Activated T-cell treated with anti-CD3 and anti-CD28 coated beads, Interleukin-2, amount 50 U/mL, for 72 hours (primary cell): ENCODE data around the gene DYNLRB2. TPM values are rescaled to one million over a fixed set of nuclear protein-coding genes. Genes with fewer than 3 reads are reported as not detected.

Source experiments
- ATAC-seq, 2 donors: fragments of 150-1000 bp; cut with Tn5 transposase; replicated peaks in 1 of 2; 2 replicates each; pipeline ENCODE4 v1.10.0; 2021; ENCODE audit warnings: moderate library complexity in 2 of 2, mild to moderate bottlenecking in 1 of 2
- DNase-seq, 2 donors: peaks; one replicate each; pipeline ENCODE4 v3.0.0; 2021 to 2022; ENCODE audit warnings: mixed read lengths in 1 of 2
- H3K27ac Mint-ChIP-seq: one replicate; pipeline ENCODE4 v1.8.0; 2022; ENCODE audit warnings: mild to moderate bottlenecking, moderate library complexity, mixed read lengths
- H3K27me3 Mint-ChIP-seq: one replicate; pipeline ENCODE4 v1.8.0; 2022; ENCODE audit warnings: low read depth, mixed read lengths
- H3K36me3 Mint-ChIP-seq, 2 donors: one replicate each; pipeline ENCODE4 v1.8.0; 2022; ENCODE audit warnings: mixed read lengths in 2 of 2, mild to moderate bottlenecking in 1 of 2; ENCODE audit not compliant: insufficient read depth in 2 of 2
- H3K4me1 Mint-ChIP-seq: one replicate; pipeline ENCODE4 v1.8.0; 2022; ENCODE audit warnings: low read depth, mixed read lengths
- H3K4me3 Mint-ChIP-seq, 2 donors: one replicate each; pipeline ENCODE4 v1.8.0; 2022; ENCODE audit warnings: mild to moderate bottlenecking in 2 of 2, mixed read lengths in 2 of 2, moderate library complexity in 2 of 2
- H3K9me3 Mint-ChIP-seq, 2 donors: one replicate each; pipeline ENCODE4 v1.8.0; 2022; ENCODE audit warnings: mixed read lengths in 2 of 2
- total RNA-seq, 2 donors: library from RNA; stranded (reverse); gene quantifications; one replicate each; pipeline ENCODE4 v1.2.3, GENCODE V29; 2022

The DYNLRB2 gene
- total RNA-seq, 2 donors from 2014 or later: 1.5 TPM; not detected in 1

GRCh38 chr16:80526418-80527061 is 14.3 kb upstream of the DYNLRB2 start:
- no peaks in the 10 kb centered on the region for H3K9me3 Mint-ChIP-seq
- no peaks in the 10 kb centered on the region for H3K4me1 Mint-ChIP-seq
- no peaks in the 10 kb centered on the region for H3K36me3 Mint-ChIP-seq
- DNase-seq (peak; percentile 52 to 60), ATAC-seq (peak; percentile 47 to 59)
- H3K27ac Mint-ChIP-seq: no peak overlapping the region
- H3K27me3 Mint-ChIP-seq: no peaks in the 10 kb centered on the region
- no peak overlapping the region for H3K4me3 Mint-ChIP-seq

DNA sequence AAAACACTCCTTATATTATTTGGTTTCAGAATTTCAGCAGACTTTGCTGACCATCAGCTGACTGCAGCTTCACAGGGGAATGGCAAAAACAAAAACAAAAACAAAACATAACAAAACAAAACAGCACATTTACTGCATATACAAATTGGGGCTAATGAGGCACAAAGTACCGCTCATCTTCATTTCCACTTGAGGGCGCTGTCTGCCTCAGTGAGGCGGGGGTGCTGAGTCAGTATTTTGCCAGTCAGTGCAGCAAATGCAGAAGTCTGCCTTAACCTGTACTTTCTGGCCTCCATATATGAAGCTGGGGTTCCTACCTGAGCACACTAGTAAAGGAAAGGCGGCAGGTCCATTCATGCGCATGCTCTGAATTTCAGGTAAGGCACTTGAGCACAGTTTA is 13.5 kb upstream of the DYNLRB2 start:
- DNase-seq (peak; percentile 65 to 72), ATAC-seq (peak; percentile 80 to 89)
- Mint-ChIP-seq H3K9me3 (no peaks in the 10 kb centered on the region), H3K4me1 (no peaks in the 10 kb centered on the region), H3K4me3 (no peak overlapping the region), H3K27ac (no peak overlapping the region), H3K27me3 (no peaks in the 10 kb centered on the region), H3K36me3 (no peaks in the 10 kb centered on the region)

DNA sequence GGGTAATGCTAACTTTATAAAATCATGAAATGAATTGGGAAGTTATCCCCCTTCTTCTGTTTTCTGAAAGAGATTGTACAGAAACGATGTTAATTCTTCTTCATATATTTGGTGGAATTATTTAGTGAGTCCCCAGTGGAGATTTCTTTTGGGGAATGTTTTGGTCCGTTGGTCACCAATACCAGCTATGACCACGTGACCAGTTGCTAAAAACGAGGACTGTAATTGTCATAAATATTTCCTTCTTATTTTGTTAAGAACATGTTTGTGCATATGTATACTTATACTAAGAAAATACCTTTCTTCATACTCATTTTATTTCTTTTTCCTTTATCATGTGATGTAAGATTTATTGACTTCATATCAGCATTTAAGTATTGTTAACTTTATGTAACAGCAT is 10.3 kb upstream of the DYNLRB2 start:
- H3K27ac Mint-ChIP-seq: no peak overlapping the region
- H3K4me3 Mint-ChIP-seq: no peak overlapping the region
- no peaks in the 10 kb centered on the region for H3K4me1 Mint-ChIP-seq
- peaks cover 18% of the 10 kb centered on the region for H3K27me3 Mint-ChIP-seq
- DNase-seq: no peak
- no peak for ATAC-seq
- no peaks in the 10 kb centered on the region for H3K9me3 Mint-ChIP-seq
- no peaks in the 10 kb centered on the region for H3K36me3 Mint-ChIP-seq

GRCh38 chr16:80536238-80536637 is 4.6 kb upstream of the DYNLRB2 start:
- DNase-seq (peak in 1 of 2 donors; percentile 28), ATAC-seq (peak; percentile 69 to 71)
- peak overlapping the region in 1 of 2 donors; percentile 26 for H3K4me3 Mint-ChIP-seq
- peaks cover 29% of the 10 kb centered on the region for H3K4me1 Mint-ChIP-seq
- peaks cover 3% of the 10 kb centered on the region in 2 donors for H3K36me3 Mint-ChIP-seq
- H3K27ac Mint-ChIP-seq: peak overlapping the region; percentile 49
- peaks cover 2 to 3% of the 10 kb centered on the region in 2 donors for H3K9me3 Mint-ChIP-seq
- peaks cover 26% of the 10 kb centered on the region for H3K27me3 Mint-ChIP-seq

GRCh38 chr16:80541306-80541694 is 507 bp downstream of the DYNLRB2 start:
- no peak for ATAC-seq
- Mint-ChIP-seq H3K4me1 (peaks cover 34% of the 10 kb centered on the region), H3K27me3 (peaks cover 8% of the 10 kb centered on the region), H3K36me3 (peaks cover 3% of the 10 kb centered on the region in 2 donors), H3K4me3 (peak overlapping the region; percentile 93 to 99), H3K27ac (peak overlapping the region; percentile 99), H3K9me3 (peaks cover 2 to 3% of the 10 kb centered on the region in 2 donors)
- DNase-seq: no peak

- peaks cover 2 to 3% of the 10 kb centered on the region in 2 donors for H3K9me3 Mint-ChIP-seq
- no peaks in the 10 kb centered on the region for H3K27me3 Mint-ChIP-seq
- peaks cover 3% of the 10 kb centered on the region in 2 donors for H3K36me3 Mint-ChIP-seq
- DNase-seq (no peak), ATAC-seq (no peak)
- H3K4me3 Mint-ChIP-seq: no peak overlapping the region
- H3K4me1 Mint-ChIP-seq: peaks cover 29% of the 10 kb centered on the region
- H3K27ac Mint-ChIP-seq: no peak overlapping the region
Observed at GRCh38 chr16:80543162-80543561, 2.4 kb downstream of the DYNLRB2 start.

DNA sequence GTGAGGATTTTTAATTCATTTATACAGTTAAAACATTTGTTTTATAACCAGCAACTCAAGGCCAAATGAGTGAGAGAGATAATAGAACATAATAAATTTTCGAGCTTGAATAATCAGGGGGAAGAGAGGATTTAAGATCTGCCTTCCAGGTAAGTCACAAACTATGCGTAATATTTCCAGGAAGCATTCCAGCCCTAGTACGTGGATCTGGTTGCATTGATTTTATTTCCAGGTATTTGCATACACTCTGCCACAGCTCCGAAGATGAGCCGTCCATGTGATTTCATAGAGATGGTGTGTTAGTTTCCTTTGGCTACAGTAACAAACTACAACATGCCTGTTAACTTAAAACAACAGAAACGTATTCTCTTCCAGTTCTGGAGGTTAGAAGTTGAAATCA is 3.5 kb downstream of the DYNLRB2 start:
- ATAC-seq (no peak), DNase-seq (no peak)
- peaks cover 29% of the 10 kb centered on the region for H3K4me1 Mint-ChIP-seq
- no peak overlapping the region for H3K27ac Mint-ChIP-seq
- no peaks in the 10 kb centered on the region for H3K27me3 Mint-ChIP-seq
- peaks cover 3% of the 10 kb centered on the region in 2 donors for H3K36me3 Mint-ChIP-seq
- H3K4me3 Mint-ChIP-seq: no peak overlapping the region
- peaks cover 2 to 3% of the 10 kb centered on the region in 2 donors for H3K9me3 Mint-ChIP-seq

- Mint-ChIP-seq H3K4me3 (no peak overlapping the region), H3K36me3 (no peaks in the 10 kb centered on the region), H3K4me1 (peaks cover 13% of the 10 kb centered on the region), H3K27ac (no peak overlapping the region), H3K9me3 (no peaks in the 10 kb centered on the region), H3K27me3 (no peaks in the 10 kb centered on the region)
- no peak for ATAC-seq
- no peak for DNase-seq
Observed at GRCh38 chr16:80546249-80546648, 5.5 kb downstream of the DYNLRB2 start.

GRCh38 chr16:80547145-80547544 is 6.4 kb downstream of the DYNLRB2 start:
- Mint-ChIP-seq H3K4me3 (no peak overlapping the region), H3K27ac (no peak overlapping the region), H3K4me1 (peaks cover 8% of the 10 kb centered on the region), H3K9me3 (no peaks in the 10 kb centered on the region), H3K27me3 (no peaks in the 10 kb centered on the region), H3K36me3 (no peaks in the 10 kb centered on the region)
- DNase-seq (no peak), ATAC-seq (no peak)

DNA sequence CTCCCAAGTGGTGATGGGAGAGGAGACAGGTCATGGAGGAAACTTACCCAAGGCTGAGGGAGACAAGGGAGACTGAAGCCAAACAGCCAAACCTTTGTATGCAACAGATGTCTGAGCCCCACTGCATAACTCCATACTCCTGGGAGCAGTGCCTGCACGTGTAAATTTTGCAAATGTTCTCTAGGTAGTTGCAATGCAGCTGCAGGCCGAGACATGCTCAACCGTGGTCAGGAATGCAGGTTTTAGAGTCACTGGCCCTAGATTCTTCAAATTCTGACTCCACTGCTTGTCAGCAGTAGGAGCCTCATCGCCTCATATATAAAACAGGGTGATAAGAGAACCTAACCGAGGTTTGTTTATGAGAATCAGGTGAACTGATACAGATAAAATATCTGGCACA is 11.5 kb downstream of the DYNLRB2 start:
- Mint-ChIP-seq H3K4me1 (peaks cover 8% of the 10 kb centered on the region), H3K9me3 (peaks cover 0 to 1% of the 10 kb centered on the region in 2 donors), H3K27ac (no peak overlapping the region), H3K36me3 (no peaks in the 10 kb centered on the region), H3K27me3 (no peaks in the 10 kb centered on the region), H3K4me3 (no peak overlapping the region)
- no peak for ATAC-seq
- DNase-seq: no peak

- Mint-ChIP-seq H3K4me1 (peaks cover 8% of the 10 kb centered on the region), H3K27me3 (no peaks in the 10 kb centered on the region), H3K27ac (no peak overlapping the region), H3K36me3 (no peaks in the 10 kb centered on the region), H3K9me3 (peaks cover 0 to 1% of the 10 kb centered on the region in 2 donors), H3K4me3 (no peak overlapping the region)
- DNase-seq: no peak
- no peak for ATAC-seq
Observed at GRCh38 chr16:80554033-80554432, 13.2 kb downstream of the DYNLRB2 start.

- no peak overlapping the region for H3K27ac Mint-ChIP-seq
Observed at GRCh38 chr16:80556481-80556880, 15.7 kb downstream of the DYNLRB2 start.

DNA sequence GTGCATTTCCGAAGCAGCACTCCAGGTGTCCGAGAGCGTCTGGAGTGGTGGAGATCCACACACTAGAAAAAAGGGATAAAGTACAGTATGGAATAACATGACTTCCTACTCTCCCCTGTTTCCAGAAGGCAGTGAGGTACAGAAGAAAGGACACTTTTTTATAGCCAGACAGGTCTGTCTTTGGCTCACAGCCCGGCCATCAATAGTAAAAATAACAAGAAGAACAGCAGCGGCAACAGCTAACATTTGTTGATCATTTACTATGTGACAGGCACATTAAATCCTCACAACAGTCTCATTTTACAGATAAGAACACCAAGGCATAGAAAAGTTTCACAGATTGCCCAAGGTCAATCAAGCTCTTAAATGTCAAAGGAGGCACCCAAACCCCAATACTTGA is 16.2 kb downstream of the DYNLRB2 start:
- no peak overlapping the region for H3K27ac Mint-ChIP-seq
- ATAC-seq: no peak
- H3K4me3 Mint-ChIP-seq: no peak overlapping the region
- DNase-seq: no peak
- H3K27me3 Mint-ChIP-seq: no peaks in the 10 kb centered on the region
- H3K36me3 Mint-ChIP-seq: no peaks in the 10 kb centered on the region
- H3K4me1 Mint-ChIP-seq: peaks cover 11% of the 10 kb centered on the region
- H3K9me3 Mint-ChIP-seq: peaks cover 0 to 1% of the 10 kb centered on the region in 2 donors

More at GRCh38 chr16:80556481-80556880, 15.7 kb downstream of the DYNLRB2 start:
- DNase-seq (no peak), ATAC-seq (no peak)
- H3K9me3 Mint-ChIP-seq: peaks cover 0 to 1% of the 10 kb centered on the region in 2 donors
- H3K36me3 Mint-ChIP-seq: no peaks in the 10 kb centered on the region
- H3K4me3 Mint-ChIP-seq: no peak overlapping the region
- H3K4me1 Mint-ChIP-seq: peaks cover 8% of the 10 kb centered on the region
- no peaks in the 10 kb centered on the region for H3K27me3 Mint-ChIP-seq

- Mint-ChIP-seq H3K9me3 (peaks cover 0 to 1% of the 10 kb centered on the region in 2 donors), H3K4me1 (peaks cover 9% of the 10 kb centered on the region), H3K27ac (no peak overlapping the region), H3K4me3 (no peak overlapping the region), H3K27me3 (no peaks in the 10 kb centered on the region), H3K36me3 (no peaks in the 10 kb centered on the region)
- DNase-seq: no peak
- no peak for ATAC-seq
Observed at GRCh38 chr16:80559369-80559768, 18.6 kb downstream of the DYNLRB2 start.
